ENCODE measurements around the gene TMEM245.

DNA sequence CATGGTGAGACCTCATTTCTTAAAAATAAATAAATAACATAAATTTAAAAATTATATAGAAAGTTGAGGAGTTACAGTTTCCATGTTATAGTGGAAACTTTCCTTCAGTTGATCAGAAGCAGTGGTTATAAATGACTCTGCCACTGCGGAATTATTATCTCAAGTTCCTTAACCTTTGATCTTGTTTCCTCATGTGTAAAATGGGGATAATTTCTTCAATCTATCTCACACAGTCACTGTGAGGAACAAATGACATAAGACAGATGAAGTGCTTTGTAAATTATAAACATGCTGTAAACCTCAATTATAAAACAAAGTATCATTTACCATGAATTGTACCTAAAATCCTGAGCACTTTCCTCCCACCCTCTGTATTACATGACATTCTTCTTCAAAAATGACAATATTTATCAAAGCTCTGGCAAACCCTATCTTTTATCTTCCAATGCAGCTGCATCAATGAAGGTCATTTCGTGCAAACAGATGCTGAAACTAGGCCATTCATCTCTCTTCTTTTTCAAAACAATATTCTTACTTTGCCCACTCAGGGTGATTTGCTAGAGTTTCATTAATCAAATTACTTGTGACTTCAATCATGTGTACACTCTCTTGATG is 46.8 kb downstream of the TMEM245 start:
- TF ChIP-seq, protein P1, sequence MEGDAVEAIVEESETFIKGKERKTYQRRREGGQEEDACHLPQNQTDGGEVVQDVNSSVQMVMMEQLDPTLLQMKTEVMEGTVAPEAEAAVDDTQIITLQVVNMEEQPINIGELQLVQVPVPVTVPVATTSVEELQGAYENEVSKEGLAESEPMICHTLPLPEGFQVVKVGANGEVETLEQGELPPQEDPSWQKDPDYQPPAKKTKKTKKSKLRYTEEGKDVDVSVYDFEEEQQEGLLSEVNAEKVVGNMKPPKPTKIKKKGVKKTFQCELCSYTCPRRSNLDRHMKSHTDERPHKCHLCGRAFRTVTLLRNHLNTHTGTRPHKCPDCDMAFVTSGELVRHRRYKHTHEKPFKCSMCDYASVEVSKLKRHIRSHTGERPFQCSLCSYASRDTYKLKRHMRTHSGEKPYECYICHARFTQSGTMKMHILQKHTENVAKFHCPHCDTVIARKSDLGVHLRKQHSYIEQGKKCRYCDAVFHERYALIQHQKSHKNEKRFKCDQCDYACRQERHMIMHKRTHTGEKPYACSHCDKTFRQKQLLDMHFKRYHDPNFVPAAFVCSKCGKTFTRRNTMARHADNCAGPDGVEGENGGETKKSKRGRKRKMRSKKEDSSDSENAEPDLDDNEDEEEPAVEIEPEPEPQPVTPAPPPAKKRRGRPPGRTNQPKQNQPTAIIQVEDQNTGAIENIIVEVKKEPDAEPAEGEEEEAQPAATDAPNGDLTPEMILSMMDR (conservative IDR thresholded peaks at IDR 0.05; ENCODE audit: low read depth, low read length) = no peak
- TF ChIP-seq EZH2 (IDR thresholded peaks at IDR 0.05; ENCODE audit: low read length, unreplicated experiment) (no peak), EZH2phosphoT487 (IDR thresholded peaks at IDR 0.05; ENCODE audit: borderline replicate concordance, low read length) (no peak)

All from PC-3 (cell line).